OCI-LY7 (cell line): Measurements from ENCODE around the gene ALG9.

Source experiments
- CTCF ChIP-seq: fragments of 200-600 bp; sonication (generic); conservative IDR thresholded peaks from 2 replicates; pipeline ENCODE4 v1.5.1; 2014; ENCODE audit warnings: mild to moderate bottlenecking, antibody characterized with exemption, low read length, moderate library complexity, mixed read lengths
- EZH2phosphoT487 ChIP-seq: fragments of 200-600 bp; sonication (generic); IDR thresholded peaks from 2 replicates; pipeline ENCODE4 v1.6.1; 2018; ENCODE audit warnings: low read depth, borderline replicate concordance, mild to moderate bottlenecking, mixed run types, antibody characterized with exemption, low read length, moderate library complexity, mixed read lengths

DNA sequence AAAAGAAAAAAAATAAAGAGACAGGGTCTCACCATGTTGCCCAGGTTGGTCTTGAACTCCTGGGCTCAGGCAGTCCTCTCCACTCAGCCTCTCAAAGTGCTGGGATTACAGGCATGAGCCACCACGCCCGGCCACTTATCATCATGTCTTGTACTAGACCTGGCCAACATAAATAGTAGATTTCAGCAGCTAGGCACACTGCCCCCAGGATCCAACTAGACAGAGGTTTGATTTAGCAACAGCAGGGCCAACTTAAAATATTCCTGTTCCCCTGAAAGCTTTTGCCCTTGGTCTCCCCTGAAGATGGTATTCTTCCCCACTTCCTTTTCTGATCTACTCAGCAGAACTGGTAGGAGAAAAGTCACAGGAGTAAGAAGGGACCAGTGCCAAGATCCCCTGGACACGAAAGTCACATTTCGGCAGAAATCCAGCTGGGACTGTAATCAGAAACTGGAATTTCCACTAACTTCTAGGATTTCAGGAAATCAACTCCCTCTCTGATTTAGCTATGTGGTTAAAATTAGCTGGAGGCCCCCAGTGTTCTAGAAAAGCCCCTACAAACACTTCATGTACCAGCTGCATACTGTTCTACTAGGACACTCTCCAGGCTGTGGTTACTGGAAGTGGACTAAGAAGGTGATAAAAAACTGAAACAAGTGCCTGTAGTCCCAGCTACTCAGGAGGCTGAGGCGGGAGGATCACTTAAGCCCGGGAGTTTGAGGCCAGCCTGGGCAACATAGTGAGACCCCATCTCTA lies 96.2 kb downstream of the ALG9 start:
- TF ChIP-seq CTCF (no peak), EZH2phosphoT487 (no peak)
